ENCODE measurements around the gene NFAM1.

The NFAM1 gene

DNA sequence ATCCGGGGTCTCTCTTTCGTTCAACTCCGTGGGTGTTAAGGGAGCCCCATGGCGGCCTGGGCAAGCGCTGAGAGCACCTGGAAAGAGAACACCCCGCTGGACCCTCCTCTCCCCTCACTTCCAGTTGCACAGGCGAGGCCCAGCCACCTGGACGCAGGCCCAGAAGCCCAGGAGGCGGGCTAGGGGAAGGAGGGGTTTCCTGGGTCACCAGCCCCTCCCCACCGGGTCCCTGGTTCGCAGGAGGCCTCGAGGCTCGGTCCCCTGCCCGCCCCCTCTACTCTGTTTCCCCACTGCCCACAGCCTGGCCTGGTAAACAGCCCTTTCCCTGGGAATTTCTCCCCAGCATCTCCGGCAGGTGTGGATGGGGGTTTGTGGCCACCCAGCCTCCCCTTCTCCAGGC lies 8.5 kb upstream of the NFAM1 start:
- TF ChIP-seq, protein P1, sequence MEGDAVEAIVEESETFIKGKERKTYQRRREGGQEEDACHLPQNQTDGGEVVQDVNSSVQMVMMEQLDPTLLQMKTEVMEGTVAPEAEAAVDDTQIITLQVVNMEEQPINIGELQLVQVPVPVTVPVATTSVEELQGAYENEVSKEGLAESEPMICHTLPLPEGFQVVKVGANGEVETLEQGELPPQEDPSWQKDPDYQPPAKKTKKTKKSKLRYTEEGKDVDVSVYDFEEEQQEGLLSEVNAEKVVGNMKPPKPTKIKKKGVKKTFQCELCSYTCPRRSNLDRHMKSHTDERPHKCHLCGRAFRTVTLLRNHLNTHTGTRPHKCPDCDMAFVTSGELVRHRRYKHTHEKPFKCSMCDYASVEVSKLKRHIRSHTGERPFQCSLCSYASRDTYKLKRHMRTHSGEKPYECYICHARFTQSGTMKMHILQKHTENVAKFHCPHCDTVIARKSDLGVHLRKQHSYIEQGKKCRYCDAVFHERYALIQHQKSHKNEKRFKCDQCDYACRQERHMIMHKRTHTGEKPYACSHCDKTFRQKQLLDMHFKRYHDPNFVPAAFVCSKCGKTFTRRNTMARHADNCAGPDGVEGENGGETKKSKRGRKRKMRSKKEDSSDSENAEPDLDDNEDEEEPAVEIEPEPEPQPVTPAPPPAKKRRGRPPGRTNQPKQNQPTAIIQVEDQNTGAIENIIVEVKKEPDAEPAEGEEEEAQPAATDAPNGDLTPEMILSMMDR (IDR thresholded peaks at IDR 0.05; ENCODE audit: extremely low read depth, insufficient read depth, missing control alignments): no peak
- in situ Hi-C loops (cut with MboI; ENCODE audit: low pct_unique_long_range_greater_than_20kb, low sequenced_read_pairs, unreplicated experiment): loop anchor here (25.0 kb wide), 1 partner anchor 478 kb away; the partner anchor contains the start of genes SEPTIN3 and SMIM45
- no peak for DNase-seq (ENCODE audit: low spot score)

DNA sequence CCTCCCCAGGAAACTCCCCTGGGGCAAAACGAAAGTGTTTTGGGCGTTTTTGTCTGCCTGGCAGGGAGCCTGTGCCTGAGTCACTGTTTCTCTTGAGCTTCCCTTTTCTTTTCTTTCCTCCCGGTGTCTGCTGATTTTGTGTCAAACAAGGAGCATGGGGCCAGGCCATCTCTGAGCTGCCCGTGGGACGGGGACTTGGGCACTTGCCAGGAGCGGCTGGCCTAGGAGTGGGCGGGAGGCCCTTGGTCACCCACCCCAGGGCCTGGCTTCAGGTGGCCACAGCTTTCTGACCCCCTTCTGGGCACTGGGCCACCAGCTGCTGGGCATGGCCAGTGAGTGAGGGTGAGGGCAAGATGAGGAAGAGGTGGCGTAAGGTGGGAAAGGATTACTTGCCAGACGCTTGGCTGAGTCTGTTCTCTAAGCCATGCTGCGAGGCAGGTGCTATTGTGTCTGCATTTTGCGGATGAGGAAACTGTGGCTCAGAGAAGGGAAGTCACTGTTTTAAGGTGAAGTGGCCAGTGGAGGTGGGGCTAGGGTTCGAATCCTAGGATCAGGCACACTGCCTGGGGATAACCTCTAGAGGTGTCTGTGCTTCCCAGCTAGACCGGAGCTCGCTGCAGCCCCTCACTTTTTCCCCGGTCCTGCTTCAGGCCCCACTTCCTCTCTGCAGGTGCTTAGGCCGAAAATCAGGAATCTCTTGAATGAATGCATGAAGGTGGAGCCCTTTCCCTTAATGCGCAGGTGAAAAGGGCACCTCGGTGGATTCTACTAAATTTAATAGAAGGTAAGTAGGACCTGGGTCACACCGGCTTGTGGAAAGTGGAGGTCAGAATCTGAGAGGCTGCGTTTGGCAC lies 7.8 kb upstream of the NFAM1 start:
- in situ Hi-C loops (cut with MboI; ENCODE audit: low pct_unique_long_range_greater_than_20kb, low sequenced_read_pairs, unreplicated experiment): loop anchor here (10.0 to 25.0 kb wide), 2 partner anchors 265 to 478 kb away; partner anchors contain the start of genes SEPTIN3 and SMIM45
- no peak for DNase-seq (ENCODE audit: low spot score)
- TF ChIP-seq, protein P1 (IDR thresholded peaks at IDR 0.05; ENCODE audit: extremely low read depth, insufficient read depth, missing control alignments): no peak

DNA sequence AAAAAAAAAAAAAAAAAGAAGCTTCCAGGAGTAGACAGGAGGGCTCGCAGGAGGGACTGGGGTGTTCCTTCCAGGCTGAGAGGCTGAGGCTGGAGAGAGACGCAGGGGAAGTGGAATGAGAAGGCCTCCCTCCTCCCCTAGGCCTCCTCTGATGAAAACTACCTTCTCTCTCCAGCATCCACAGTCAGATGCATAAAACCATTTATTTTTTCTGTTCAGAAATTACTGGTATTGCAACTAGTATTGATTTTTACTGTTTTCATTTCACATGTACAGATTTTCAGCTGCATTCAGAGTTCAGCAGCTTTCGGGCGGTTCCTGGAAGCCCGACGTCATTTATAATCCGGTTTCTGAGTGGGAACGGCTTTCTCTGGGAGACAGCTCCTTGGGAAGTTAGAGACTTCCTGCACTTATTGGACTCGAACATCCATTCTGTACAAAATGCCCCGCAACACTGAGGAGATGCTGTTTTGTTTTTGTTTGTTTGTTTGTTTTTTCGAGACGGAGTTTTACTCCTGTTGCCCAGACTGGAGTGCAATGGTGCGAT lies 6.9 kb upstream of the NFAM1 start:
- TF ChIP-seq, protein P1 (IDR thresholded peaks at IDR 0.05; ENCODE audit: extremely low read depth, insufficient read depth, missing control alignments): no peak
- no peak for DNase-seq (ENCODE audit: low spot score)
- in situ Hi-C loops (cut with MboI; ENCODE audit: low pct_unique_long_range_greater_than_20kb, low sequenced_read_pairs, unreplicated experiment): loop anchor here (10.0 to 25.0 kb wide), 2 partner anchors 264 to 477 kb away; partner anchors contain the start of genes SEPTIN3 and SMIM45

DNA sequence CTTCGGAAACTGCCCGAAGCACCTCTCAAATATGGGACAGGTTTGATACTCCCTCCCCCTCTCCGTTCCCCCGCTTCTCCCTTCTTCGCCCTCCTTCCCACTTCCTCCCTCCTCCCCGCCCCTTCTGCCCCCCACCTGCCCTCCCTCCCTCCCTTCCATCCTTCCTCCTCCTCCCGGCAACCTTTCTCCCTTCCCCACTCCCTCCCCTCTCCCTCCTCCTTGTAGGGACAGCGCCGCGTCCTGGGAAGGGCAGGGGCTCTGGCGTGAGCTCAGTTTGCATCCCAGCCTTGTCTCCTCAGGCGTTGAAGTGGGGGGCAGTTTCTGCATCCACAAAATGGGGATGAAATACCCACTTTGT lies 6.1 kb upstream of the NFAM1 start:
- DNase-seq (ENCODE audit: low spot score): no peak
- in situ Hi-C loops (cut with MboI; ENCODE audit: low pct_unique_long_range_greater_than_20kb, low sequenced_read_pairs, unreplicated experiment): loop anchor here (10.0 to 25.0 kb wide), 2 partner anchors 263 to 476 kb away; partner anchors contain the start of genes SEPTIN3 and SMIM45
- TF ChIP-seq, protein P1 (IDR thresholded peaks at IDR 0.05; ENCODE audit: extremely low read depth, insufficient read depth, missing control alignments): no peak

DNA sequence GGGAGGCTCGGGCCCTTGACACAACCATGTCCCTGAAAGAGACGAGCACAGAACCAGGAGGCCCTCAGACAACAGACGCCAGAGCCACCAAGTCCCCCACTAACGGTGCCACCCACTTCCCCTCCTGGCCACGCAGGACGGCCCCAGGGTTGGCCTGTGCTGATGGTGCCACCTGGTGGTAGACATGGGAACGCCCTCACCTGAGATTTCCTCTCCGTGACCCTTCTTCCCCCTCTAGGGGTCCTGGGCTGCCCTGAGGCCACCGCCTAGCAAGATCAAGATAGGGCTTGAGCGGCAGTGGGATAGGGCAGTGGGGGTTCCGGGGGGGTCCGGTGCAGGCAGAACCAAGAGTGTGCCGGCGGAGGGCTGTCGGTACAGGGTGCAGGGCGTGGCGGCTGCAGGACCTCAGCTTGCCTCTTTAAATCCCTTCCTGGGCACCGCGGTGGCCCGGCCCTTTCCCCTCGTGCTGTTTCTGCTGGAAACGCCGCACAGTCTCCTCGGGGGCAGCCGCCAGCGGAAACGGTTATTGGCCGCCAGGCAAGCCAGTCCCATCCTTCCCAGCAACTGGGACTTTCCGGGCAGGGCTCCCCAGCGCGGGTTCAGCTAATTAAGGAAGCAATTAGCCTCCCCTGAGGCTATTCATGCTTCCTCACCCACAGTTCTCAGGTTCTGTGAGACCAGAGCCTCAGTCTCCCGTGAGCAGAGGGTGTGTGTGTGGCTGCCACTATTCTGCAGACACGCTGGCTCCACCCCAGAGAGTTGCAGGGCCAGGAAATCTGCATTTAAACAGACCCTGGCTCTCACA lies 5.5 kb upstream of the NFAM1 start:
- DNase-seq (ENCODE audit: low spot score): peak; percentile 83
- TF ChIP-seq, protein P1 (IDR thresholded peaks at IDR 0.05; ENCODE audit: extremely low read depth, insufficient read depth, missing control alignments): peak; percentile 94
- in situ Hi-C loops (cut with MboI; ENCODE audit: low pct_unique_long_range_greater_than_20kb, low sequenced_read_pairs, unreplicated experiment): loop anchor here (10.0 to 25.0 kb wide), 2 partner anchors 263 to 475 kb away; partner anchors contain the start of genes SEPTIN3 and SMIM45

DNA sequence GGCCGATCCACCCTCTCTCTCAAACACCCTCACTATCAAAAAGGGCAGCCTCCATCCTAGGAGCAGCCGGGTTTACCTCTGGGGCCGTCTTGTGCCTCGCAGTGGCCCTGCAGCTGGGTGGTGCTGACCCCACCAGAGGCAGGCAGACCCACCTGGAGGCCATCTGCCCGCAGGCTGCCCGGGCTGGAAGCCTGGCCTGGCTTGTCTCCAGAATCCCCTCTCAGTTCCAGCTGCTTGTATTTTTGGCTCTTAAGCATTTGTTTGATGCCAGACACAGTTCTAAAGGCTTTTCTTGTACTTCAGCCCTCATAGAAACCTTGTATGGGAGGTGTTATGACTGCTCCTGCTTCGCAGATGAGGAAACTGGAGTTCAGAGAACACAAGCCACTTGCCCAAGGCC lies 4.2 kb upstream of the NFAM1 start:
- no peak for DNase-seq (ENCODE audit: low spot score)
- in situ Hi-C loops (cut with MboI; ENCODE audit: low pct_unique_long_range_greater_than_20kb, low sequenced_read_pairs, unreplicated experiment): loop anchor here (10.0 to 25.0 kb wide), 2 partner anchors 262 to 474 kb away; partner anchors contain the start of genes SEPTIN3 and SMIM45
- TF ChIP-seq, protein P1 (IDR thresholded peaks at IDR 0.05; ENCODE audit: extremely low read depth, insufficient read depth, missing control alignments): no peak
